Endothelial cell of umbilical vein (primary cell): ENCODE measurements around the gene PLCD1. TPM values are rescaled to one million over a fixed set of nuclear protein-coding genes. Genes with fewer than 3 reads are reported as not detected.

Experiments
- BruUV-seq: library from RNA; stranded (reverse); fragments of 400-500 nt; replicated peaks from 2 replicates; lab custom pipeline; 2021; lab: Mats Ljungman, UMichigan
- CTCF ChIA-PET: fragments of 300-600, 350-600 bp; sonication (Branson Sonifier 250); formaldehyde crosslinking; loops from one replicate; lab custom pipeline; 2021; ENCODE audit warnings: antibody characterized with exemption, inconsistent platforms; lab: Charles Lee
- POLR2A ChIA-PET: fragments of 300-600, 350-600 bp; sonication (Branson Sonifier 250); formaldehyde crosslinking; loops from one replicate; lab custom pipeline; 2021; ENCODE audit warnings: antibody characterized with exemption, inconsistent platforms; lab: Charles Lee
- DNase-seq: peaks from one replicate; pipeline ENCODE4 v3.0.0-alpha.2; 2011; ENCODE audit warnings: low read depth, low spot score
- FAIRE-seq: peaks from 2 replicates; lab custom pipeline; 2011; peaks lifted over from hg19 to GRCh38; lab: Jason Lieb, UNC
- H2AFZ ChIP-seq: 2 replicates; pipeline ENCODE4 v1.6.0; 2012; ENCODE audit warnings: low read depth, low read length, control low read depth, inconsistent platforms
- H3K27ac ChIP-seq: 2 replicates; pipeline ENCODE4 v1.5.1; 2011; ENCODE audit warnings: low read depth, mild to moderate bottlenecking, control low read depth, low read length, moderate library complexity; ENCODE audit not compliant: insufficient read depth
- H3K27me3 ChIP-seq, 2 experiments: 2 replicates each; pipeline versions ENCODE4 v1.6.0 to v1.6.1; 2011; ENCODE audit warnings: low read length in 2 of 2, mixed read lengths in 1 of 2; ENCODE audit not compliant: control insufficient read depth in 2 of 2, insufficient read depth in 2 of 2
- H3K36me3 ChIP-seq, 2 experiments: 2 replicates in 1 of 2; 3 replicates in 1 of 2; pipeline ENCODE4 v1.5.1; 2011; ENCODE audit warnings: low read length in 2 of 2, mild to moderate bottlenecking in 1 of 2, moderate library complexity in 1 of 2; ENCODE audit not compliant: control insufficient read depth in 2 of 2, insufficient read depth in 2 of 2; ENCODE audit errors: extremely low read depth in 1 of 2
- H3K4me1 ChIP-seq: 3 replicates; pipeline ENCODE4 v1.5.1; 2011; ENCODE audit warnings: mild to moderate bottlenecking, low read length; ENCODE audit not compliant: control insufficient read depth, insufficient read depth; ENCODE audit errors: extremely low read depth
- H3K4me2 ChIP-seq: 2 replicates; pipeline ENCODE4 v1.6.1; 2011; ENCODE audit warnings: low read length, control low read depth, mixed read lengths; ENCODE audit not compliant: insufficient read depth
- H3K4me3 ChIP-seq, 3 experiments: fragments of 200-600 bp in 1 of 3; sonication (generic), shearing (Covaris generic) in 1 of 3; replicated peaks in 1 of 3; 2 replicates each; pipeline ENCODE4 v1.5.1; 2011 to 2016; ENCODE audit warnings: control low read depth in 3 of 3, low read length in 3 of 3, mild to moderate bottlenecking in 2 of 3, inconsistent platforms in 1 of 3, low read depth in 1 of 3, moderate library complexity in 1 of 3; ENCODE audit not compliant: insufficient read depth in 1 of 3
- H3K79me2 ChIP-seq: 2 replicates; pipeline ENCODE4 v1.6.0; 2012; ENCODE audit warnings: low read length, inconsistent platforms; ENCODE audit not compliant: control insufficient read depth, insufficient read depth
- H3K9ac ChIP-seq: replicated peaks from 2 replicates; pipeline ENCODE3; 2011; ENCODE audit warnings: low read length, control low read depth; ENCODE audit not compliant: insufficient read depth; ENCODE audit errors: extremely low read depth
- H3K9me1 ChIP-seq: replicated peaks from 3 replicates; pipeline ENCODE4 v1.6.0; 2011; ENCODE audit warnings: mild to moderate bottlenecking, low read length; ENCODE audit not compliant: control insufficient read depth, insufficient read depth; ENCODE audit errors: extremely low read depth
- H3K9me3 ChIP-seq: replicated peaks from 2 replicates; pipeline ENCODE4 v1.5.1; 2012; ENCODE audit warnings: low read length, inconsistent platforms; ENCODE audit not compliant: control insufficient read depth, insufficient read depth
- H4K20me1 ChIP-seq: replicated peaks from 2 replicates; pipeline ENCODE3; 2011; ENCODE audit warnings: mild to moderate bottlenecking, low read length; ENCODE audit not compliant: control insufficient read depth, insufficient read depth; ENCODE audit errors: extremely low read depth
- EZH2 ChIP-seq: IDR thresholded peaks from 2 replicates; pipeline ENCODE4 v1.6.1; 2012; ENCODE audit warnings: borderline replicate concordance, low read depth, mild to moderate bottlenecking, moderate library complexity, low read length, inconsistent platforms; ENCODE audit not compliant: severe bottlenecking
- FOS ChIP-seq: IDR thresholded peaks from 2 replicates; pipeline ENCODE4 v1.6.1; 2011; ENCODE audit warnings: mild to moderate bottlenecking, low read length, moderate library complexity, borderline replicate concordance; ENCODE audit not compliant: insufficient read depth
- GATA2 ChIP-seq: IDR thresholded peaks from 2 replicates; pipeline ENCODE4 v1.7.0; 2011; ENCODE audit warnings: low read depth, mild to moderate bottlenecking, moderate library complexity, mixed read lengths, low read length; ENCODE audit not compliant: insufficient read length, insufficient read depth
- JUN ChIP-seq: IDR thresholded peaks from 2 replicates; pipeline ENCODE4 v1.6.1; 2011; ENCODE audit warnings: borderline replicate concordance, low read depth; ENCODE audit not compliant: insufficient read length, insufficient read depth
- MYC ChIP-seq: IDR thresholded peaks from one replicate; pipeline ENCODE4 v1.6.1; 2011; ENCODE audit warnings: mild to moderate bottlenecking, low read depth, low read length
- POLR2A ChIP-seq: IDR thresholded peaks from 2 replicates; pipeline ENCODE4 v1.6.1; 2012; ENCODE audit warnings: low read depth, mild to moderate bottlenecking, control low read depth, low read length
- POLR2AphosphoS5 ChIP-seq: IDR thresholded peaks from 2 replicates; pipeline ENCODE4 v1.6.1; 2012; ENCODE audit warnings: low read depth, mild to moderate bottlenecking, control low read depth, low read length, moderate library complexity; ENCODE audit not compliant: insufficient read depth
- dilution Hi-C: fragments of 300-500 bp; cut with MboI; formaldehyde crosslinking; loops from one replicate; pipeline ENCODE4 v1.15.0; 2019; ENCODE audit warnings: low sequenced_read_pairs; ENCODE audit not compliant: extremely low pct_ligation_motif_present
- intact Hi-C: fragments of 100-400 bp; cut with micrococcal nuclease; formaldehyde crosslinking; loops from one replicate; pipeline ENCODE4 v1.10.0; 2022
- polyA plus RNA-seq, 4 experiments: library from polyadenylated mRNA; depleted of rRNA in 3 of 4; stranded (reverse) in 3 of 4; unstranded in 1 of 4; fragments of >200 nt; gene quantifications; 2 replicates each; pipeline versions ENCODE4 v1.2.1 to v1.2.3, GENCODE V29; 2011 to 2012; ENCODE audit warnings: missing spikeins in 1 of 4
- total RNA-seq: library from RNA; stranded (reverse); gene quantifications from 2 replicates; pipeline ENCODE4 v1.2.3, GENCODE V29; 2021
- TF ChIP-seq, protein P1 (sequence below), 2 donors: IDR thresholded peaks; 1 replicate in 1 of 2; 2 replicates in 1 of 2; pipeline ENCODE4 v1.5.1; 2011; ENCODE audit warnings: low read length in 2 of 2, mild to moderate bottlenecking in 2 of 2, moderate library complexity in 2 of 2, control low read depth in 1 of 2, inconsistent platforms in 1 of 2, low read depth in 1 of 2; ENCODE audit not compliant: insufficient read depth in 1 of 2; ENCODE audit errors: extremely low read depth in 1 of 2
- TF ChIP-seq, protein P2 (sequence below): IDR thresholded peaks from 2 replicates; pipeline ENCODE4 v1.6.1; 2011; ENCODE audit not compliant: insufficient read depth, insufficient read length

The PLCD1 gene
- total and polyA plus RNA-seq, 2 donors (not counting 3 experiments of a cell fraction or from before 2014, with no cell fraction given): 12.6 to 15.3 TPM

DNA sequence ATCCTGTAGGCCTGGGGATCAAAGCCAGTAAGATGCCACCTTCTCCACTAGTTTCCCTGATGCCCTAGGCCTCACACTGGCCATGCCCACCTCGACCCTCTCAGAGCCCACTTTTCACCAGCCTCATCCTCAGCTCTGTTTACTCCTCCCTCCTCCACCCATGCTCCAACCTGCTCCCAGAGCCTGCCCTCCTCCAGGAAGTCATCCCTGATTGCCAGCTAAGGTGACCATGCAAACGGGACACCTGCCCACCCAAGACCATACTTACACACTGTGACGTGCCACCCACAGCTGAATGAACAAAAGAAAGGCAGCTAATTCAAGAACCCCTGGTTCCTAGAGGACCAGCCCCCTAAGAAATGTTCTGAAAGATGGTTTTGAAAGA, 9.1 kb downstream of the PLCD1 start:
- intact Hi-C loops: no loop called here
- H3K4me3 ChIP-seq: no peak overlapping the region
- FAIRE-seq (no peak), DNase-seq (no peak)
- dilution Hi-C loops: no loop called here
- no peaks in the 10 kb centered on the region for H4K20me1 ChIP-seq
- ChIA-PET CTCF (interaction anchor here (1.2 to 2.1 kb wide), 3 partner anchors 16 to 46 kb away, joined by 4 to 7 read pairs (median 6); no protein-coding TSS in a partner anchor), POLR2A (no interaction called here)
- H3K9me3 ChIP-seq: no peaks in the 10 kb centered on the region
- no peak overlapping the region for H3K27ac ChIP-seq
- no peak overlapping the region for H2AFZ ChIP-seq
- no TSS peak for BruUV-seq
- H3K4me2 ChIP-seq: no peak overlapping the region
- no peak overlapping the region for H3K9ac ChIP-seq
- H3K27me3 ChIP-seq: no peaks in the 10 kb centered on the region
- peaks cover 0 to 7% of the 10 kb centered on the region in 2 experiments for H3K36me3 ChIP-seq
- H3K9me1 ChIP-seq: no peaks in the 10 kb centered on the region
- peaks cover 5% of the 10 kb centered on the region for H3K4me1 ChIP-seq
- TF ChIP-seq POLR2A: no peak
- TF ChIP-seq EZH2: no peak
- H3K79me2 ChIP-seq: no peaks in the 10 kb centered on the region

DNA sequence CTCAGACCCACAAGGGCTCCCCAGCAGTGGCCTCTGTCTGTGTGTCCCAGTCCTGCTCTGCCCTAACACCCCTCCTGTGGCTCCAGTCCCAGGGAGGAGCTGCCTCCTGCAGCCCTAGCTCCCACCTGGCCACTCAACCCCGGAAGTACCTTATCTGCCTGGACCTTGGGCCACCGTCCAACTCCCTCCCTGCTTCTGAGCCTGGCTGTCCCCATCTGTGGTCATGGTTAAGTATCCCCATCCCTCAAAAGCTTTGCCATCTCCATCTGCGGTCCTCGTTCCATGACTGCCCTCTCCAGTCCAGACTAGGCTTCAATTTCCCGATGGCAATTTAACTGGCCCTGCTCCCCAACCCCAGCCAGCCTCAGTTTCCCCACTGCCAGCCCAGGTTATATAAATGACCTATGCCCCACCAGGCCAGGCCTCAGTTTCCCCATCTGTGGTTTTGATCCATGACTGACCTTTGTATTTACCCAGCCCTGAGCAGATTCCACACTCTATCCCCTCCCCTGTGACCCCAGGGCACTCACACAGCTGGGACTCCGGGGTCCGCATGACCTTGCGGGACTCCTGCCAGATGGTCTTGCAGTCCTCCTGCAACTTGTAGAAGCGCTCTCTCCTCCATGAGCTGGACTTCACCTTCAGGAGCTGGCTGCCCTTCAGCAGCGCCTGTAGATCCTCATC, 9.6 kb downstream of the PLCD1 start:
- DNase-seq (no peak), FAIRE-seq (no peak)
- Histone ChIP-seq H3K79me2 (no peaks in the 10 kb centered on the region), H3K9me3 (no peaks in the 10 kb centered on the region), H3K4me3 (no peak overlapping the region), H4K20me1 (no peaks in the 10 kb centered on the region), H3K4me1 (peaks cover 3% of the 10 kb centered on the region), H3K9me1 (no peaks in the 10 kb centered on the region), H3K4me2 (no peak overlapping the region), H3K9ac (no peak overlapping the region), H3K36me3 (peaks cover 0 to 7% of the 10 kb centered on the region in 2 experiments), H2AFZ (no peak overlapping the region), H3K27ac (no peak overlapping the region), H3K27me3 (no peaks in the 10 kb centered on the region)
- intact Hi-C loops (no loop called here), dilution Hi-C loops (no loop called here)
- CTCF ChIA-PET: interaction anchor here (1.2 to 2.1 kb wide), 3 partner anchors 16 to 45 kb away, joined by 4 to 7 read pairs (median 6); no protein-coding TSS in a partner anchor
- POLR2A ChIA-PET: no interaction called here
- TF ChIP-seq MYC: no peak
- no peak for TF ChIP-seq EZH2
- TF ChIP-seq, protein P1, sequence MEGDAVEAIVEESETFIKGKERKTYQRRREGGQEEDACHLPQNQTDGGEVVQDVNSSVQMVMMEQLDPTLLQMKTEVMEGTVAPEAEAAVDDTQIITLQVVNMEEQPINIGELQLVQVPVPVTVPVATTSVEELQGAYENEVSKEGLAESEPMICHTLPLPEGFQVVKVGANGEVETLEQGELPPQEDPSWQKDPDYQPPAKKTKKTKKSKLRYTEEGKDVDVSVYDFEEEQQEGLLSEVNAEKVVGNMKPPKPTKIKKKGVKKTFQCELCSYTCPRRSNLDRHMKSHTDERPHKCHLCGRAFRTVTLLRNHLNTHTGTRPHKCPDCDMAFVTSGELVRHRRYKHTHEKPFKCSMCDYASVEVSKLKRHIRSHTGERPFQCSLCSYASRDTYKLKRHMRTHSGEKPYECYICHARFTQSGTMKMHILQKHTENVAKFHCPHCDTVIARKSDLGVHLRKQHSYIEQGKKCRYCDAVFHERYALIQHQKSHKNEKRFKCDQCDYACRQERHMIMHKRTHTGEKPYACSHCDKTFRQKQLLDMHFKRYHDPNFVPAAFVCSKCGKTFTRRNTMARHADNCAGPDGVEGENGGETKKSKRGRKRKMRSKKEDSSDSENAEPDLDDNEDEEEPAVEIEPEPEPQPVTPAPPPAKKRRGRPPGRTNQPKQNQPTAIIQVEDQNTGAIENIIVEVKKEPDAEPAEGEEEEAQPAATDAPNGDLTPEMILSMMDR (IDR thresholded peaks at IDR 0.05; ENCODE audit: extremely low read depth in 1 of 2, insufficient read depth in 1 of 2, low read depth in 1 of 2, low read length in 2 of 2): no peak
- TF ChIP-seq GATA2: no peak
- TF ChIP-seq POLR2A: no peak
- TF ChIP-seq FOS: no peak
- TF ChIP-seq, protein P2, sequence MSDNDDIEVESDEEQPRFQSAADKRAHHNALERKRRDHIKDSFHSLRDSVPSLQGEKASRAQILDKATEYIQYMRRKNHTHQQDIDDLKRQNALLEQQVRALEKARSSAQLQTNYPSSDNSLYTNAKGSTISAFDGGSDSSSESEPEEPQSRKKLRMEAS: no peak
- TF ChIP-seq JUN: no peak
- TF ChIP-seq POLR2AphosphoS5: no peak
- no TSS peak for BruUV-seq
